HepG2 (cell line): ENCODE results near the gene PSMB11. TPM values are rescaled to one million over a fixed set of nuclear protein-coding genes. Genes with fewer than 3 reads are reported as not detected.

Experiments used
- ATAC-seq: fragments of 200-7000 bp; cut with Tn5 transposase; 3 replicates; pipeline ENCODE4 v1.9.1; 2020; ENCODE audit warnings: mild to moderate bottlenecking, moderate library complexity
- BruUV-seq: library from RNA; stranded (reverse); fragments of 400-500 nt; replicated peaks from 2 replicates; lab custom pipeline; 2021; lab: Mats Ljungman, UMichigan
- CTCF ChIA-PET: fragments of 300-600 bp; formaldehyde crosslinking; extraction: SDS; loops from one replicate; lab custom pipeline; 2021; ENCODE audit warnings: low total read pairs, inconsistent platforms, low intra/inter-chr PET ratio; lab: Yijun Ruan, JAX
- POLR2A ChIA-PET: fragments of 350-600 bp; sonication (Branson Sonifier 250); formaldehyde crosslinking; loops from one replicate; lab custom pipeline; 2020; ENCODE audit warnings: antibody characterized with exemption, inconsistent platforms; lab: Yijun Ruan, JAX
- DNase-seq: peaks from one replicate; pipeline ENCODE4 v3.0.0-alpha.2; 2015; ENCODE audit warnings: low spot score
- FAIRE-seq: peaks from 3 replicates; lab custom pipeline; 2011; peaks lifted over from hg19 to GRCh38; lab: Jason Lieb, UNC
- H2AFZ ChIP-seq: one replicate; pipeline ENCODE4 v1.6.1; 2011; ENCODE audit warnings: low read length, inconsistent platforms
- H3K27ac ChIP-seq: fragments of 300-600 bp; 3 replicates; pipeline ENCODE4 v1.8.0; 2011; ENCODE audit warnings: mixed run types, mild to moderate bottlenecking, mixed read lengths, low read length, inconsistent platforms; ENCODE audit not compliant: insufficient read depth; ENCODE audit errors: extremely low read length
- H3K27me3 ChIP-seq, 2 experiments: fragments of 200-600 bp in 1 of 2; 2 replicates in 1 of 2; 3 replicates in 1 of 2; pipeline versions ENCODE4 v1.6.0 to v1.8.0; 2011; ENCODE audit warnings: low read length in 2 of 2, mild to moderate bottlenecking in 2 of 2, moderate library complexity in 2 of 2, inconsistent platforms in 1 of 2; ENCODE audit not compliant: insufficient read depth in 2 of 2, control insufficient read depth in 1 of 2
- H3K36me3 ChIP-seq, 2 experiments: fragments of 200-600 bp in 1 of 2; replicated peaks in 1 of 2; 2 replicates in 1 of 2; 3 replicates in 1 of 2; pipeline versions ENCODE4 v1.5.1 to v1.8.0; 2011; ENCODE audit warnings: low read length in 2 of 2, inconsistent platforms in 1 of 2; ENCODE audit not compliant: insufficient read depth in 2 of 2, control insufficient read depth in 1 of 2
- H3K4me1 ChIP-seq: 2 replicates; pipeline ENCODE4 v1.5.1; 2012; ENCODE audit warnings: low read length, inconsistent platforms; ENCODE audit not compliant: insufficient read depth
- H3K4me2 ChIP-seq: 2 replicates; pipeline ENCODE4 v1.6.0; 2011; ENCODE audit warnings: low read depth, low read length, inconsistent platforms
- H3K4me3 ChIP-seq, 3 experiments: fragments of 200-600 bp in 1 of 3; sonication (generic), shearing (Covaris generic) in 1 of 3; replicated peaks in 1 of 3; 2 replicates each; pipeline ENCODE4 v1.5.1; 2011 to 2016; ENCODE audit warnings: low read length in 3 of 3, inconsistent platforms in 2 of 3, low read depth in 2 of 3, mild to moderate bottlenecking in 2 of 3, control low read depth in 1 of 3, mixed read lengths in 1 of 3; ENCODE audit not compliant: insufficient read depth in 1 of 3
- H3K79me2 ChIP-seq: one replicate; pipeline ENCODE4 v1.6.1; 2011; ENCODE audit warnings: low read length, inconsistent platforms; ENCODE audit not compliant: insufficient read depth
- H3K9ac ChIP-seq: 2 replicates; pipeline ENCODE4 v1.6.0; 2011; ENCODE audit warnings: mild to moderate bottlenecking, low read depth, low read length, inconsistent platforms; ENCODE audit not compliant: insufficient read depth
- H3K9me3 ChIP-seq: 2 replicates; pipeline ENCODE4 v1.5.1; 2012; ENCODE audit warnings: mild to moderate bottlenecking, low read length
- H4K20me1 ChIP-seq: 2 replicates; pipeline ENCODE4 v1.6.0; 2011; ENCODE audit warnings: inconsistent platforms, mild to moderate bottlenecking, low read length, moderate library complexity; ENCODE audit not compliant: insufficient read depth
- ATF2 ChIP-seq: sonication (generic); formaldehyde crosslinking; IDR thresholded peaks from 2 replicates; pipeline ENCODE4 v1.4.0; 2020; ENCODE audit warnings: missing genetic modification reagents
- BHLHE40 ChIP-seq: IDR thresholded peaks from 2 replicates; pipeline ENCODE4 v1.6.1; 2011; ENCODE audit warnings: low read length, improper control_type of control experiment
- BRF2 ChIP-seq: sonication (generic); formaldehyde crosslinking; IDR thresholded peaks from 2 replicates; pipeline ENCODE4 v1.8.1; 2022; ENCODE audit warnings: mild to moderate bottlenecking, missing genetic modification reagents
- DNMT3B ChIP-seq: conservative IDR thresholded peaks from 2 replicates; pipeline ENCODE4 v1.6.1; 2016; ENCODE audit warnings: missing biosample characterization, control low read depth
- ELF4 ChIP-seq: sonication (generic); formaldehyde crosslinking; IDR thresholded peaks from 2 replicates; pipeline ENCODE4 v1.5.0; 2020; ENCODE audit warnings: missing genetic modification reagents, mild to moderate bottlenecking, moderate library complexity, borderline replicate concordance
- FOXA3 ChIP-seq: IDR thresholded peaks from 2 replicates; pipeline ENCODE4 v1.6.1; 2016; ENCODE audit warnings: missing genetic modification reagents, missing compliant biosample characterization
- HMGA1 ChIP-seq: sonication (generic); formaldehyde crosslinking; conservative IDR thresholded peaks from 2 replicates; pipeline ENCODE4 v1.4.0; 2020; ENCODE audit warnings: missing genetic modification reagents
- KLF16 ChIP-seq, 2 experiments: sonication (generic) in 1 of 2; formaldehyde crosslinking in 1 of 2; IDR thresholded peaks; 2 replicates each; pipeline versions ENCODE4 v1.6.1 to v1.8.0; 2016 to 2023; ENCODE audit warnings: missing genetic modification reagents in 2 of 2, missing compliant biosample characterization in 1 of 2
- MEF2D ChIP-seq: sonication (generic); formaldehyde crosslinking; IDR thresholded peaks from 2 replicates; pipeline ENCODE4 v1.5.1; 2020; ENCODE audit warnings: mild to moderate bottlenecking, missing genetic modification reagents
- NFIC ChIP-seq: IDR thresholded peaks from 2 replicates; pipeline ENCODE4 v1.6.1; 2012; ENCODE audit warnings: mild to moderate bottlenecking, low read length, inconsistent platforms
- POGZ ChIP-seq: sonication (generic); formaldehyde crosslinking; IDR thresholded peaks from 2 replicates; pipeline ENCODE4 v1.4.0; 2020; ENCODE audit warnings: mild to moderate bottlenecking, missing genetic modification reagents
- RNF219 ChIP-seq: sonication (generic); formaldehyde crosslinking; IDR thresholded peaks from 2 replicates; pipeline ENCODE4 v1.5.0; 2020; ENCODE audit warnings: mild to moderate bottlenecking, missing genetic modification reagents
- RORA ChIP-seq: sonication (generic); formaldehyde crosslinking; IDR thresholded peaks from 2 replicates; pipeline ENCODE4 v1.5.0; 2020; ENCODE audit warnings: mild to moderate bottlenecking, missing genetic modification reagents, moderate library complexity
- SMAD9 ChIP-seq: sonication (generic); formaldehyde crosslinking; IDR thresholded peaks from 2 replicates; pipeline ENCODE4 v1.5.1; 2020; ENCODE audit warnings: mild to moderate bottlenecking, missing genetic modification reagents
- ZBTB33 ChIP-seq: sonication (generic); formaldehyde crosslinking; IDR thresholded peaks from 2 replicates; pipeline ENCODE4 v1.4.0; 2020; ENCODE audit warnings: missing genetic modification reagents
- ZNF317 ChIP-seq: sonication (generic); formaldehyde crosslinking; IDR thresholded peaks from 2 replicates; pipeline ENCODE4 v1.5.0; 2020; ENCODE audit warnings: mild to moderate bottlenecking, missing genetic modification reagents
- ZNF337 ChIP-seq: sonication (generic); formaldehyde crosslinking; IDR thresholded peaks from 2 replicates; pipeline ENCODE4 v1.5.1; 2020; ENCODE audit warnings: missing genetic modification reagents, low read depth, mild to moderate bottlenecking, borderline replicate concordance
- ZNF44 ChIP-seq: sonication (generic); formaldehyde crosslinking; IDR thresholded peaks from 2 replicates; pipeline ENCODE4 v1.5.1; 2020; ENCODE audit warnings: mild to moderate bottlenecking, missing genetic modification reagents
- WGBS: methylation state at CpG from one replicate; pipeline ENCODE4 v1.1.6; 2017; ENCODE audit warnings: low lambda C conversion rate; 5-methylcytosine and 5-hydroxymethylcytosine counted together
- in situ Hi-C: cut with HindIII; loops from 2 replicates; pipeline ENCODE4 v1.10.0; 2017; ENCODE audit warnings: low pct_unique_long_range_greater_than_20kb; ENCODE audit not compliant: extremely low pct_ligation_motif_present
- intact Hi-C: fragments of 100-400 bp; cut with micrococcal nuclease; formaldehyde crosslinking; loops from one replicate; pipeline ENCODE4 v1.10.0; 2022; ENCODE audit not compliant: unreplicated experiment
- polyA plus RNA-seq, 8 experiments: library from polyadenylated mRNA; depleted of rRNA in 3 of 8; stranded (reverse) in 7 of 8; unstranded in 1 of 8; fragments of >200 nt; fragmentation: Illumina TruSeq in 4 of 8; extraction: Trizol in 4 of 8; gene quantifications; 2 replicates each; pipeline versions ENCODE4 v1.2.1 to v1.2.3, GENCODE V29; 2011 to 2016; ENCODE audit warnings: low read depth in 4 of 8, missing spikeins in 1 of 8, mixed read lengths in 1 of 8; ENCODE audit not compliant: insufficient read depth in 1 of 8
- total RNA-seq, 5 experiments: library from RNA; depleted of rRNA; stranded (reverse); fragments of >200 nt; fragmentation: Illumina TruSeq; extraction: Trizol; gene quantifications; 2 replicates each; pipeline ENCODE4 v1.2.3, GENCODE V29; 2016; ENCODE audit warnings: low read depth in 1 of 5

Gene PSMB11
- total and polyA plus RNA-seq, 2 of the 13 experiments (the other 11 are each of a cell fraction or from before 2014, with no cell fraction given), result not detected

GRCh38 chr14:23009483-23009938 lies 32.5 kb upstream of the PSMB11 start:
- Histone ChIP-seq H3K9ac (peak overlapping the region; percentile 72), H3K4me2 (peak overlapping the region; percentile 99), H3K9me3 (no peaks in the 10 kb centered on the region), H4K20me1 (no peaks in the 10 kb centered on the region), H3K4me3 (peak overlapping the region; percentile 57 to 77 (median 76)), H2AFZ (peak overlapping the region; percentile 68), H3K36me3 (no peaks in the 10 kb centered on the region), H3K79me2 (peaks cover 2% of the 10 kb centered on the region), H3K27me3 (no peaks in the 10 kb centered on the region; a peak in 1 of 5 replicates), H3K27ac (peak overlapping the region; percentile 67), H3K4me1 (peaks cover 64% of the 10 kb centered on the region)
- FAIRE-seq (no peak), ATAC-seq (no peak), DNase-seq (no peak)
- BruUV-seq, result TSS peak; percentile 85
- in situ Hi-C loops (no loop called here), intact Hi-C loops (loop anchor here (5.0 kb wide), 1 partner anchor 412 kb away; the partner anchor contains the start of gene ABHD4)
- ChIA-PET POLR2A (interaction anchor here (4.1 kb wide), 2 partner anchors 18 to 30 kb away, joined by 203 to 561 read pairs; partner anchors contain the start of genes AJUBA and PSMB5), CTCF (no interaction called here)
- 20% methylated on average over 8 of the region's 8 CpGs for WGBS
- TF ChIP-seq HMGA1 (CRISPR knock-in tag), result no peak
- TF ChIP-seq RORA (CRISPR knock-in tag), result 0 out of 2 replicates have a peak, but pooled peaks have one; percentile 19
- no peak for TF ChIP-seq RNF219 (CRISPR knock-in tag)
- peak in 1 of 2 experiments; percentile 18; a peak in 2 of 4 replicates for TF ChIP-seq KLF16 (CRISPR knock-in tag; IDR thresholded peaks at IDR 0.05)
- TF ChIP-seq BHLHE40, result no peak
- TF ChIP-seq ATF2 (CRISPR knock-in tag), result 0 out of 2 replicates have a peak, but pooled peaks have one; percentile 9
- TF ChIP-seq BRF2 (CRISPR knock-in tag), result no peak
- 0 out of 2 replicates have a peak, but pooled peaks have one; percentile 3 for TF ChIP-seq POGZ
- peak; percentile 7; the same call in 1 of the 2 replicates for TF ChIP-seq ZNF317 (CRISPR knock-in tag)
- peak; percentile 9; the same call in 1 of the 2 replicates for TF ChIP-seq MEF2D (CRISPR knock-in tag)
- TF ChIP-seq SMAD9 (CRISPR knock-in tag), result 0 out of 2 replicates have a peak, but pooled peaks have one; percentile 79
- TF ChIP-seq ZNF44, result peak; percentile 63; the same call in 1 of the 2 replicates
- TF ChIP-seq ELF4 (CRISPR knock-in tag), result 0 out of 2 replicates have a peak, but pooled peaks have one; percentile 55
- TF ChIP-seq ZNF337 (CRISPR knock-in tag), result peak; percentile 44; the same call in 1 of the 2 replicates
- peak; percentile 81; the same call in 1 of the 2 replicates for TF ChIP-seq DNMT3B
- peak; percentile 45; the same call in 1 of the 2 replicates for TF ChIP-seq NFIC
- TF ChIP-seq FOXA3 (CRISPR knock-in tag), result 0 out of 2 replicates have a peak, but pooled peaks have one; percentile 3
- no peak for TF ChIP-seq ZBTB33 (CRISPR knock-in tag)
